GM21528 (cell line): Measurements from ENCODE around the gene TSGA10IP.
A peak's percentile ranks its signal among the peaks of the same experiment; 100 is the strongest.

Experiments used
- ATAC-seq: cut with Tn5 transposase; IDR thresholded peaks from one replicate; pipeline ENCODE4 v1.9.1; 2021; ENCODE audit warnings: mild to moderate bottlenecking, moderate library complexity; ENCODE audit not compliant: unreplicated experiment, low FRiP score

The TSGA10IP gene

DNA sequence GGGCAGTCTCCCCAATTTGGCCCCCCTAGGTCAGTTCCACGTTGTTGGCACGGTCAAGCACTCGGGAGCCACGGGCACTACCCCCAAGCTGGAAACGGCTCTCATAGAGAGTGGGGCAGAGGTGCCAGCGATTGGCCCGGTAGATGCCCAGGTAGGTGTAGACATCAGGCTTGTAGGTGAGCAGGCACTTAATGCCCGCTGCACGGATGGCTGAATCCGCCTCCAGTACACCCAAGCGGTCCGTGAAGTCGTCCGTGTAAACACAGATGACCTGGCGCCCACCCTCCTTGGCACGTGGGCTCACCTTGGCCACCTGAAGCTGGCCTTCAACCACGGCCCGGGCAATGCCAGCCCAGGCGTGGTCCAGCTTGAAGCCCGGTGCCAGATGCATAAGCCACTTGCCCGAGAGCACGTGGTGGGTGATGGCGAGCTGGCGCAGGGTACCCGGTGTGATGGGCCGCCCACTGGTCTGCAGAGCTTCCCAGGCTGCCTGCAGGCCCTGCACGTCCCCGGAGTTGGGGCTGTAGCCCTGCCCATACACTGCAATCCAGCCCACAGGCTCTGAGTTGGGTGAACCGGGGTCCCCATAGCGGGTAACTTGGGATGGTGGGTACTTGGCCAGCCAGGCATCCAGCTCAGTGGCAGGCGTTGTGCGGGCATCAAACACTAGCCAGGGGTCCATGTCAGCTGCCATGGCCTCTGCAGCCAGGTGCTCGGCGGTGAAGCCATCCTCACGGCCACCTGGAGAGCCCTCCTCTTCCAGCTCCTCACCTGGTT, 27.7 kb upstream of the TSGA10IP start:
- no peak for ATAC-seq

DNA sequence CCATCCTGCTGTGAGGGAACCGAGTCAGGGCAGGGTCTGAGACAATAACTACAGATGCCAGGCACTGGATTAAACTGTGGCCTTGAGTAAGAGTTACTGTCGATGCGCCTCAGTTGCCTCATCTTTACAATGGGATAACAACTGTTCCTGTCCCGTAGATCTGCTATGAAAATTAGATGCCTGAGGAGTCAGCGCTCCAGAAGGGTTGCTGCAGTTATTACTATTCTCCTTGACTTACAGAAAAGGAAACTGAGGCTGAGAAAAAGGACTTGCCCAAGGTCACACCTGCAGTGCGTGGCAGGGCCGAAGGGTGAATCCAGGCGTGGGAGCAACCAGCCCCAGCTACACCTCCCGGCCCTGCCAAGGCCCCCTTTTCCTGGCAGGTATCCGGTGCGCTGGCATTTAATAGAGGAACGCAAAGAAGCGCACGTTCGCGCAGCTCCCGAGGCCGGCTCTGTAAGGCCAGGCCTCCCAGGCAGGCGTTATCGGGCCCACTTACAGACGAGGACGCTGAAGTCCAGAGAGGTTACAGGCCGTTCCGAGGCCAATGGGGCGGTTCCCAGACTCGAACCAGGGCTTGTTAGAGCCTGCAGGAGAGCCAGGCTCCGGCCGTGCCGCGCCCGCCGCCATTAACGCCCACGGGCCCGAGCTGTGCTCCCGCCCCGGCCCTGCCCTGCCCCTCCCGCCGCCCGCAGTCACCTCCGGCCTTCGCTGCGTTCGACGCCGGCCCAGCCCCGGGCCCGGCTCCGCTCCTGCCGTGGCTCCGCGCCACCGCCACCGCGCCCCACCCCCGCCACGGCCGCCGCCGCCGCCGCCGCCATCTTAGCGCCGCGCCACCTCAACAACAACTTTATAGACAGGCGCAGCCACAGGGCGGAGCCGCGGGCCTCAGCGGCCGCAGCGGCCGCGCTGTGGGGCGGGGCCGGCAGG, 26.8 kb upstream of the TSGA10IP start, which contains the start of gene C11orf68:
C11orf68 (minus strand) TSS at position 852 of the 930 bp plus-strand sequence; CDS start at position 821, 31 bp downstream.
- peak; percentile 47 for ATAC-seq

DNA sequence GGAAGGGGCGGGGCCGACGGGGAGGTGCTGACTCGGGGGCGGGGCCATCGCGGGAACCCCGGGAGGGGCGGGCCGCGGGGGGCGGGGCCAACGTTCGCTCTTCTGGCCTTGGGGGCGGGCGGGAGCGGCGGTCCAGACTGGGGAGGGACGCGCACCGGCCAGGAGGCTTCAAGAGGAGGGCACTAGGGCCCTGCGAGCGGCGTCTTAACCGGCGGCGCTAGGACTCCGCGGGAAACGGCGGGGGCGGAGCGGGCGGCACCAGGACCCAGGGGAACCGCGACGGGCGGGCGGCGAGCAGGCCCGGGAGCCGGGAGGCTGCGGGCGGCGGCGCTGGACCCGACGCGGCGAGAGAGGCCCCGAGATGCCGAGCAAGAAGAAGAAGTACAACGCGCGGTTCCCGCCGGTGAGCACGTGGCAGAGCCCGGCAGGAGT, 26.1 kb upstream of the TSGA10IP start, which contains the start of gene DRAP1:
DRAP1 (plus strand) TSS at position 286 of the 432 bp plus-strand sequence; CDS start at position 362, 76 bp downstream.
- peak; percentile 81 for ATAC-seq

DNA sequence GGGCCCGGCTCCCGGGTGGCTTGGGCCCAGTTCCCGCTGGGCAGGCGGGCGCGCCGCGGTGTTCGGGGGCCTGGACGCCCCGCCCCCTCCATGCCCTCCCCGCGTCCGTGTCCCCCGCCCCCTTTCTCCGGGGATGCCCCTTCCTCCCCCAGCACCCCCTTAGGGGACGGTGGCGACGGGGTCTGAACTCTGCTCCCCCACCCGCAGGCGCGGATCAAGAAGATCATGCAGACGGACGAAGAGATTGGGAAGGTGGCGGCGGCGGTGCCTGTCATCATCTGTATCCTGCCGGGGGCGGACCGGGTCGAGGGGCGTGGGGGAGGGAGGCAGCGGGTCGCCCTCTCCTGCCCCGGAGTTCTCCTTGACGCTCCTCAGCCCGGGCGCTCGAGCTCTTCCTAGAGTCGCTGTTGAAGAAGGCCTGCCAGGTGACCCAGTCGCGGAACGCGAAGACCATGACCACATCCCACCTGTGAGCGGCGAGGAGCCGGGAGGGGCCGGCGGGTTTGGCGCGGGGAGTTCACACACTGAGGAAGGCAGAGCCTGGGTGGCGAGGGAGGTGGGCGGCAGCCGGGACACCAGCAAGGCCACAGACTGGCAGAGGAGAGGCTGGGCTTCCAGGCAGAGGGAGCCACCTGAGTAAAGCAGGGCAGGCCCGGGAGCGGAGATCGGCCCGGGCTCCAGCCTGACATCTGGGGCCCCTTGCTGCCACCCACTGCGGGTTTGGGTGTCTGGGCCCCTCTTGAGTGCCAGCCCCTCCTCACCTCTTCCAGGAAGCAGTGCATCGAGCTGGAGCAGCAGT, 25.5 kb upstream of the TSGA10IP start:
- peak; percentile 41 for ATAC-seq

DNA sequence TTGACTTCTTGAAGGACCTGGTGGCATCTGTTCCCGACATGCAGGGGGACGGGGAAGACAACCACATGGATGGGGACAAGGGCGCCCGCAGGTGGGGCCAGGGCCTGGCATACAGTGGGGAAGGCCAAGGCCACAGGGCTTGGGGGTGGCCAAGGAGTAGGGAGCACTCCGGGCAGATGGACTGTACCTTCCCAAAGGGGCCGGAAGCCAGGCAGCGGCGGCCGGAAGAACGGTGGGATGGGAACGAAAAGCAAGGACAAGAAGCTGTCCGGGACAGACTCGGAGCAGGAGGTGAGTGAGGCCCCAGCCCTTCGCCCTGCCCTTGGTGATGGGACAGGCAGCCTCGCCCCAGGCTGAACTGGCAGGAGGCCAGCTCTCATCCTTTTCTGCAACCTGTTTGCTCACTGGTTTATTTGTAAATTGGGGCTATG, 24.9 kb upstream of the TSGA10IP start:
- ATAC-seq, result no peak

DNA sequence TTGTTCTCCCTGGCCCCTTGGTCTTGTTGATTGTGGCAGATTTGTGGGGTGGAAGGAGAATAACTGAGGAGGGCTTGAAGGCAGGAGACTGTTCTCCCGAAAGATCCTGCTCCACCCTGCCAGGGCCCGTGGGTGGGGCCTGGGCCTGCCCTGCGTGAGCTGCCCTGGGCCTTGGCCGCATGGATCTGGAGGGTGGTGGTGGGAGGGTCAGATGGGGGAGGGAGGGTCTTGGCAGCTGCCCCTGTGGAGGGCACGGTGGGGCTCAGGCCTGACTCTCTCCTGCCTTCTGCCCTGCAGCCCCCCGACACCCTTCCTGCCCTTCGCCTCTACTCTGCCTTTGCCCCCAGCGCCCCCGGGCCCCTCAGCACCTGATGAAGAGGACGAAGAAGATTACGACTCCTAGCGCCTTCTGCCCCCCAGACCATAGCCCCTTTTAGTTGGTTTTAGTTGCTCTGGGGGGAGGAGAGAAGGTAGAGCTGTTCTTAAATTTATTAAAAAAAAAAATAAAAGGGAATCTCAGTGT, 24.2 kb upstream of the TSGA10IP start:
- ATAC-seq, result no peak

DNA sequence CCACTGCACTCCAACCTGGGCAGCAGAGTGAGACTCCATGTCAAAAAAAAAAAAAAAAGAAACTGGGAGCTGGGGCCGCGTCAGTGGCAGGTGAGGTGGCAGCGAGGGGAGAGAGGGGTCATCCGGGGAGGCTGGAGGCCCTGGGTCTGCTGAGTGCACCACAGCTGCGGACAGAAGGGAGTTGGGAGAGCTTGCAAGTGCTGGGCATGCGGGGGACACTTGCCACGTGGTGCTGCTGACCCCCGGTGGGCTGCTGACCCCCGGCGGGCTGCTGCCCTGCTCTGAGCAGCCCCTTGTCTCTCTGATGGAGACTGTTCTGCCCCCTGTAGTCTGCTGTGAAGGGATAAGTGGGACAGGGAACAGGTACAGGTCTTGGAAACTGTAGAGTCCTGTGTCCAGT, 23.4 kb upstream of the TSGA10IP start:
- ATAC-seq, result no peak

DNA sequence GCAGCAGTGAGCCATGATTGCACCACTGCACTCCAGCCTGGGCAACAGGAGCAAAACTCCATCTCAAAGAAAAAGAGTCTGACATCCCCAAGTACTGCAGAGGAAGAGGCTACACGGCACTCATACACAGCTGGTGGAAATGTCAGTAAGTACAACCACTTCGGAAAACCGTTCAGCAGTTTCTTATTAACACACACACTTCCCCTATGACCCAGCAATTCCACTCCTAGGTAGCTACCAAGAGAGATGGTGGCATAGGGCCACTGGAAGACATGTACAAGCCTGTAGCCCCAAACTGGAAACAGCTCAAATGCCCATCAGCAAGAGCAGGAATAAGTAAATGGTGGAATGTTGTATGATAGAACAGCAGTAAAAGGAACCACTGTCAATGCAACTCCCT, 22.7 kb upstream of the TSGA10IP start:
- ATAC-seq, result no peak

DNA sequence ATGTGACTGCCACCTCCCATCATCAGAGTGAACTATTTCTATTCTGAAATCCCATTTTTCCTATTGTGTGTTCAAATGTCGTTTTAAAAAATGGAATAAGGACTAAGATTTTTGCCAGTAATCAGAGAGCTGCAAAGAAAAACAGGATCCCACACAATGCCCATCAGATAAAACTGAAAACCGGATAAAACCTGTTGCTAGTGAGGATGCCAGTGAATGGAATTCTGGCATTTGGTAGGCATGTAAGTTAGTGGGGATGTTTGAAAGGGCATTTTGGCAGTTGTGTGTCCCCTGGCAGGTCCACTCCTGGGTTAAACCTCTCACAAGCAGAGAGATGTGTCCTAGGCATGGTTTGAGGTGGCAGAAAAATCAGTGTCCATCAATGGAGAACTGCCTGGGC, 19.9 kb upstream of the TSGA10IP start:
- ATAC-seq, result no peak

DNA sequence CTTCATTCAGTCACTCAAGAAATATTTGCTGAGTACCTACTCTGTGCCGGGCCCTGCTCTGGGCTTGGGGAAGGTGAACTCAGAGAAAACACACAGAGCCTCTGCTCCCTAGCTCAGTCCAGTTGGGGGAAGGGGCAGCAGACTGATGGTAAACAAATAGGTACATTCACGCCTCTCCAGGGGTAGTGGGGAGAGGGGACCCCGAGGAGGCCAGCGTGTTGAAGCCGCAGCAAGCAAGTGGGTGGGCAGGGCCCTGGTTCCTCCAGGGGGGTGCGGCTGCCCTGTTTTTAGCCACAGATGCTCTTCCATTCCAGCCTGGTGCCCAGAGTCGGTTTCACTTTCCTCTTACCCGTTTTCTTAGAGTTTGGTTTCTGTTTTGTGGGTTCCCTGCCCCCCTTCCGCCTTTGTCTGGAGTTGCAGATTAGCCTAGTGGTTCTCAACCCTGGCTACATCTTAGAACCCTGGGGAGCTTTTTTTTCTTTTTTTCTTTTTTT, 17.3 kb upstream of the TSGA10IP start:
- ATAC-seq, result no peak

DNA sequence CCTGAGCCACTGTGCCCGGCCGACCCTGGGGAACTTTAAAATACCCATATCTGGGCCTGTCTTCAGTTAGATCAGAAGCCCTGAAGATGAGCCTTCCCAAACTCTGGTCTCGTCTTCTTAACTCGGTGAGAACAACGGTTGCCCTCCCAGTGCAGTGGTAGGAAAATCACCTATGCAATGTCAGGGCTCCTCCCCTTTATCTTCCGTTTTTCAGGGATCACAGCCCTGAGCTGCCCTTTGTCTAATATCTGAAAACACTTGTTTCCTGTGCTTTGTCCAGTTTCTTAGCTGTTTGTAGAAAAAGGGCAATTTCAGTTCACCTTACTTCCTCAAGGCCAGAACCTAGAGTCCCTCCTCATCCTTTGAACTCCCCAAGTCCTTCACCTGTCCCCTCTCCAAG, 16.6 kb upstream of the TSGA10IP start:
- no peak for ATAC-seq

DNA sequence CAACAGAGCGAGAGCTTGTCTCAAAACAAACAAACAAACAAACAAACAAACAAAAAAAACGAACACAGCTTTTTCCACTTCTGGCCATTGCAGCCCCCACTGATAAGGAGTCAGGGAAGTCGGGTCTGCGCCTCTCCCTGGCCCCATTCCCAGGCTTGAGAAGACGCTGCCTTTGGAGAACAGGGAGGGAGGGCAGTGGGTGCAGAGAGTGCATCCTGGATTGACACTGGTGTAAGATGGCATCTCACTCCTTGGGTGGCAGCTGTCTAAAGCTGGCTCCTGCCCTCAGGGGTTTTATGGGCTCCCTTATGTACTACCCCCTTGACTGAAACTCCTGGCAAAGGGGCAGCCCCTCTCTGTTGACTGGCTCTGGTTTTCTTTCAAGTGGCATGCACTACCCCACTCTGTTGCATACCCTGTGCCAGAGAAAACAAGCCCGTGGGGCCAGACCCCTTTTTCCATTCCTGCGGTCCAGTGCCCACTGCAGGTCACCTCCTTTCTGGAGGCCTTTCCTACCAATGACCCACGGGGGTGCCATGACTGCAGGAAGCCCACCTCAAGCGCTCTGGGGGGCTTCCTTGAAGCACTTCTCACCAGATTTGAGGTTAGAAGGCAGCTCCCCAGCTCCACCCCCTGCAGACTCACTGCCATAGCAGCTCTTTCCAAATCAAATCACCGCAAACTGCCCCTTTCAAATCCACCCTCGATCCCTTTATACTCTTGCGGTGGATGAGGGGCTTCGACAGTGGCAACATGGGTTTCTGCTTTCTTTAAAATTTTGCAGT, 13.3 kb upstream of the TSGA10IP start:
- ATAC-seq, result no peak

DNA sequence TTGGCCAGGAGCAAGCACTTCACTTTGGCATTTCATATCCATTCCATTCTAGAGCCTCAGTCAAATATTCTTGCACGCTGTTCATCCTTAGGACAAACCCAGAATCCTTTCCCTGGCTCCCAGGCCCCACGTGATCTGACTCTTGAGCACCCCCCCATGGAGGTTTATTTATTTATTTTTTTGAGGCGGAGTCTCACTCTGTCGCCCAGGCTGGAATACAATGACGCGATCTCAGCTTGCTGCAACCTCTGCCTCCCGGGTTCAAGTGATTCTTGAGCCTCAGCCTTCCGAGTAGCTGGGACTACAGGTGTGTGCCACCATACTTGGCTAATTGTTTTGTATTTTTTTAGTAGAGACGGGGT, 12.7 kb upstream of the TSGA10IP start:
- no peak for ATAC-seq

DNA sequence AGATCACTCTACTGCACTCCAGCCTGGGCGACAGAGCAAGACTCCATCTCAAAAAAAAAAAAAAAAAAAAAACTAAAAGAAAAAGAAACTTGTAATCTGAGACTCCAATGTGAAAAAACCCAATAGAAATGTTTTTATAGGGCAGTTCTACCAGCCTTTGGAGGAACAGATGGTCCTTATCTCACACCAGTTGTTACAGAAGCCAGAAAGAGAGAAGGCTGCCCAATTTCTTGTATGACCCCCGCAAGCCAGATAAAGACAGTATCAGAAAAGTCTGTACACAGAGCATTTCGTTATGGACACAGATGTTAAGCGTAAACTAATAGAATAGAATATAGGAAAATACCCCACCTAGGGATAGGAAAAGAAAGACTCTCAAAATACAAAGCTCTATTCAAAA, 11.3 kb upstream of the TSGA10IP start:
- ATAC-seq, result no peak

DNA sequence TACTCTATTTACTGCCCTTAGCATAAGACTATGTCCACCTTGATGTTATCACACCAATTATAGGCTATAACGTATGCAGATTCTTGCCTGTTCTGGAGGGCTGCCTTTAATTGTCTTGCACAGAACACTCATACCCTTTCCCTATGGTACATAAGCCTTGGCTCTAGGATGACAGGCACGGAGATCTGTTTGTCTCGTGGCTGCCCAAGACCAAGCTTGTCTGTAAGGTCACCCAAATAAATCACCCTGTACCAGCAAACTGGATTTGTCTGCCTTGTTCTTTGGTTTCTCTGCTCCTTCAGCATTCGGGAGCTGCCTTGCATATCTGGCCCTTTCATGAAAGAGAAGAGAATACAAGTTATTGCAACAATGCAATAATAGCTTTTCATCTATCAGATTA, 7.5 kb upstream of the TSGA10IP start:
- ATAC-seq, result no peak

DNA sequence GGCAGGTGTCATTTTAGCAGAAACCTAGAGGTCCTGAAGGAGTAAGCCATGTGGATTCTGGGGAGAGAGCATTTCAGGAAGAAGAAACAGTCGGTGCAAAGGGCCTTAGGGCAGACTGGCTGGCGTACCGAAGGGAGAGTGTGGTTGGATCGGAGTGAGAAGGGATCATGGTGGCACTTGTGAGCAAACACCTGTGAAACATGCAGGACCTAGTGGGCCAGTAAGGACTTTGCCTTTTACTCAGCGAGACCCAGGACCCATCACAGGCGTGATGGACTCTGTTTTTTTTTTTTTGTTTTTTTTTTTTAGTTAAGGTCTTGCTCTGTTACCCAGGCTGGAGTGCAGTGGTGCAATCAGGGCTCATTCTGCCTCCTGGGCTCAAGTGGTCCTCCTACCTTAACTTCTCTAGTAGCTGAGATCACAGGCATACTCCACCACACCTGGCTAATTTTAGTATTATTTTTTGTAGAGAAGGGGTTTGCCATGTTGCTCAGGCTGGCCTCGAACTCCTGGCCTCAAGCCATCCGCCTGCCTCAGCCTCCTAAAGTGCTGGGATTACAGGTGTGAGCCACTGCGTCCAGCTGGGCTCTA, 3.5 kb upstream of the TSGA10IP start:
- ATAC-seq, result no peak

DNA sequence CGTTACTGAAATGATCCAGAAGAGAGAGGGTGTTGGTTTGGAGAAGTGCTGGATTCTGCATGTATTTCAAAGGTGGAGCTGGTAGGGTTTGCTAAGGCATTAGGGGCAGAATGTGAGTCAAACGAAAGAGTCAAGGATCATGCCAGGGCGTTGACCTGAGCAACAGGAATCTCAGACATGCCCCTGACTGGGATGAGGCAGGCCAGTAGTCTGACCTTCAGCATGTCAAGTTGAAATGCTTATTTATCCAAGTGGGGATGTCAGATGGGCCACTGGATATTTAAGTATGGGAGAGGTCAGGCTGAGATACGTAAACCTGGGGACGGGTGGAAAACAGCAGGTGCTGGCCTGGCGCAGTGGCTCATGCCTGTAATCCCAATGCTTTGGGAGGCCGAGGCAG, 2.7 kb upstream of the TSGA10IP start:
- ATAC-seq, result no peak

DNA sequence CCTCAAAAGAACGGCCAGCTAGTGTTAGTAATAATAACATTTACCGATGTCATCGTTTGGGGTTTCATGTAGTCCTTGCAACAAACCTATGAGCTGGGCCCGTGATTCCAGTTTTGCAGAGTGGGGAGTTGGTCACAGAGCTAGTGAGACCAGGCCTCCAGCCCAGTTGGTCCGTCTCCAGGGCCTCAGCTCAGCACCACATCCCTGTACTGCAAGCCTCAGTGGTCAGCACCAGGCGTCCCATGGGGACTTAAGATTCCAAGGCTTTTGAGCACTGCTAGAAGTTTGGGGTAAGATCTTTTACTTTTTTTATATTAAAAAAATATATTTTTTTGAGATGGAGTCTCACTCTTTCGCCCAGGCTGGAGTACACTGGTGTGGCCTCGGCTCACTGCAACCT, 1.1 kb upstream of the TSGA10IP start:
- ATAC-seq, result no peak

DNA sequence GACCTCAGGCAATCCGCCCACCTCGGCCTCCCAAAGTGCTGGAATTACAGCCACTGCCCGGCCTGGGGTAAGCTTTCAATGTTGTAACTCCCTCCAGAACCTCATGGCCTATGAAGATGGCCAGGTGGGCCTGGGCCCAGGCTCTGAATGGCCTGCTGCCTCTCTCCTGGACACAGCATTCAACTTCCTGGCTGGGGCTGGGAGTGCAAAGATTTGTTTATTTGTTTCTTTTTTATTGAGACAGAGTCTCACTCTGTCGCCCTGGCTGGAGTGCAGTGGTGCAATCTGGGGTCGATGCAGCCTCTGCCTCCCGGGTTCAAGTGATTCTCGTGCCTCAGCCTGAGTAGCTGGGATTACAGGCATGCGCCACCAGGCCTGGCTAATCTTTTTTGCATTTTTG, 513 bp upstream of the TSGA10IP start:
- no peak for ATAC-seq
